ENCODE results near the gene ATP6V1C2.
"Not testable (repeated sequence)": the region's sequence is repeated elsewhere in the genome, so short reads cannot be mapped to it uniquely, and the experiment has no call there.

The ATP6V1C2 gene

GRCh38 chr2:10812362-10813162 lies 91.1 kb downstream of the ATP6V1C2 start, which contains the start of gene PDIA6:
Gene PDIA6 (minus strand): TSS chr2:10812785. CDS start chr2:10812696, 89 bp downstream.
- in situ Hi-C loops (cut with MboI; ENCODE audit: low sequenced_read_pairs): no loop called here

- in situ Hi-C loops (cut with MboI; ENCODE audit: low sequenced_read_pairs): not testable (repeated sequence)
These were observed 92.0 kb downstream of the ATP6V1C2 start for GRCh38 chr2:10813163-10814138.

GRCh38 chr2:10814142-10814541 lies 92.7 kb downstream of the ATP6V1C2 start:
- in situ Hi-C loops (cut with MboI; ENCODE audit: low sequenced_read_pairs): no loop called here

- in situ Hi-C loops (cut with MboI; ENCODE audit: low sequenced_read_pairs): no loop called here
These were observed 93.3 kb downstream of the ATP6V1C2 start for GRCh38 chr2:10814571-10815331.

GRCh38 chr2:10817413-10817812 lies 96.0 kb downstream of the ATP6V1C2 start:
- in situ Hi-C loops (cut with MboI; ENCODE audit: low sequenced_read_pairs): no loop called here

- in situ Hi-C loops (cut with MboI; ENCODE audit: low sequenced_read_pairs): not testable (repeated sequence)
These were observed 96.9 kb downstream of the ATP6V1C2 start for GRCh38 chr2:10818305-10818704.

- in situ Hi-C loops (cut with MboI; ENCODE audit: low sequenced_read_pairs): no loop called here
These were observed 97.6 kb downstream of the ATP6V1C2 start for GRCh38 chr2:10818984-10819383.

GRCh38 chr2:10819714-10820314 lies 98.4 kb downstream of the ATP6V1C2 start:
- in situ Hi-C loops (cut with MboI; ENCODE audit: low sequenced_read_pairs): no loop called here

GRCh38 chr2:10820562-10820961 lies 99.1 kb downstream of the ATP6V1C2 start:
- in situ Hi-C loops (cut with MboI; ENCODE audit: low sequenced_read_pairs): no loop called here

GRCh38 chr2:10820978-10821695 lies 99.7 kb downstream of the ATP6V1C2 start:
- in situ Hi-C loops (cut with MboI; ENCODE audit: low sequenced_read_pairs): no loop called here

GRCh38 chr2:10824191-10824590 lies 102.8 kb downstream of the ATP6V1C2 start:
- in situ Hi-C loops (cut with MboI; ENCODE audit: low sequenced_read_pairs): no loop called here

- in situ Hi-C loops (cut with MboI; ENCODE audit: low sequenced_read_pairs): loop anchor here (25.0 kb wide), 1 partner anchor 586 kb away; no protein-coding TSS in a partner anchor
These were observed 104.6 kb downstream of the ATP6V1C2 start for GRCh38 chr2:10826026-10826425.

GRCh38 chr2:10826625-10827024 lies 105.2 kb downstream of the ATP6V1C2 start:
- in situ Hi-C loops (cut with MboI; ENCODE audit: low sequenced_read_pairs): loop anchor here (25.0 kb wide), 1 partner anchor 586 kb away; no protein-coding TSS in a partner anchor

- in situ Hi-C loops (cut with MboI; ENCODE audit: low sequenced_read_pairs): loop anchor here (25.0 kb wide), 1 partner anchor 584 kb away; no protein-coding TSS in a partner anchor
These were observed 106.9 kb downstream of the ATP6V1C2 start for GRCh38 chr2:10828346-10828745.

- in situ Hi-C loops (cut with MboI; ENCODE audit: low sequenced_read_pairs): loop anchor here (25.0 kb wide), 1 partner anchor 583 kb away; no protein-coding TSS in a partner anchor
These were observed 107.9 kb downstream of the ATP6V1C2 start for GRCh38 chr2:10829299-10829698.

- in situ Hi-C loops (cut with MboI; ENCODE audit: low sequenced_read_pairs): loop anchor here (10.0 to 25.0 kb wide), 2 partner anchors 295 to 582 kb away; no protein-coding TSS in a partner anchor
These were observed 108.8 kb downstream of the ATP6V1C2 start for GRCh38 chr2:10830203-10830602.

GRCh38 chr2:10830641-10831399 lies 109.4 kb downstream of the ATP6V1C2 start:
- in situ Hi-C loops (cut with MboI; ENCODE audit: low sequenced_read_pairs): loop anchor here (10.0 to 25.0 kb wide), 2 partner anchors 294 to 581 kb away; no protein-coding TSS in a partner anchor

- in situ Hi-C loops (cut with MboI; ENCODE audit: low sequenced_read_pairs): loop anchor here (10.0 to 25.0 kb wide), 2 partner anchors 293 to 581 kb away; no protein-coding TSS in a partner anchor
These were observed 110.1 kb downstream of the ATP6V1C2 start for GRCh38 chr2:10831400-10831985.

Measured in HL-60/S4 treated with retinoic acid at 250 ng/mL for 4 days and 3 days (cell line).